K562 (cell line): ENCODE data around the gene BGN. TPM values are rescaled to one million over a fixed set of nuclear protein-coding genes. Genes with fewer than 3 reads are reported as not detected.

Source experiments
- ATAC-seq: fragments of 200-7000 bp; cut with Tn5 transposase; 3 replicates; pipeline ENCODE4 v1.9.1; 2020; ENCODE audit warnings: moderate library complexity
- BruUV-seq: library from RNA; stranded (reverse); fragments of 400-500 nt; replicated peaks from 2 replicates; lab custom pipeline; 2021; lab: Mats Ljungman, UMichigan
- CTCF ChIA-PET: fragments of 300-600 bp; formaldehyde crosslinking; extraction: SDS; loops from one replicate; lab custom pipeline; 2021; ENCODE audit warnings: low intra/inter-chr PET ratio; lab: Yijun Ruan, JAX
- POLR2A ChIA-PET: fragments of 300-600, 350-650 bp; sonication (Branson Sonifier 250); formaldehyde crosslinking; extraction: SDS; loops from one replicate; lab custom pipeline; 2021; ENCODE audit warnings: antibody characterized with exemption, inconsistent platforms; lab: Yijun Ruan, JAX
- DNase-seq, 4 experiments: peaks; one replicate each; pipeline versions ENCODE4 v3.0.0 to v3.0.0-alpha.2; 2011 to 2018; ENCODE audit warnings: low spot score in 3 of 4, mixed read lengths in 3 of 4; ENCODE audit errors: extremely low read depth in 1 of 4
- FAIRE-seq: peaks from 2 replicates; lab custom pipeline; 2011; peaks lifted over from hg19 to GRCh38; lab: Jason Lieb, UNC
- H2AFZ ChIP-seq: 2 replicates; pipeline ENCODE4 v1.6.0; 2011; ENCODE audit warnings: low read depth, low read length, control low read depth, inconsistent platforms
- H3K27ac ChIP-seq: fragments of 200-600 bp; 3 replicates; pipeline ENCODE4 v1.8.0; 2011; ENCODE audit warnings: low read depth, mild to moderate bottlenecking, control low read depth, inconsistent platforms, low read length, moderate library complexity, mixed read lengths; ENCODE audit errors: extremely low read depth
- H3K27me3 ChIP-seq, 2 experiments: fragments of 300-600 bp in 1 of 2; 2 replicates in 1 of 2; 3 replicates in 1 of 2; pipeline versions ENCODE4 v1.6.0 to v1.8.0; 2011; ENCODE audit warnings: inconsistent platforms in 2 of 2, low read length in 2 of 2, mild to moderate bottlenecking in 1 of 2, mixed read lengths in 1 of 2, moderate library complexity in 1 of 2; ENCODE audit not compliant: control insufficient read depth in 2 of 2, insufficient read depth in 2 of 2
- H3K36me3 ChIP-seq: fragments of 300-600 bp; 3 replicates; pipeline ENCODE4 v1.8.0; 2011; ENCODE audit warnings: mild to moderate bottlenecking, low read length, inconsistent platforms; ENCODE audit not compliant: control insufficient read depth, insufficient read depth
- H3K4me1 ChIP-seq, 2 experiments: fragments of 200-600 bp in 1 of 2; replicated peaks in 1 of 2; 2 replicates in 1 of 2; 3 replicates in 1 of 2; pipeline versions ENCODE4 v1.5.1 to v1.8.0; 2011; ENCODE audit warnings: inconsistent platforms in 2 of 2, low read length in 2 of 2, mild to moderate bottlenecking in 1 of 2, mixed read lengths in 1 of 2, moderate library complexity in 1 of 2; ENCODE audit not compliant: control insufficient read depth in 2 of 2, insufficient read depth in 2 of 2
- H3K4me2 ChIP-seq: 2 replicates; pipeline ENCODE4 v1.6.1; 2011; ENCODE audit warnings: low read length, control low read depth, inconsistent platforms, mixed read lengths; ENCODE audit not compliant: insufficient read depth
- H3K4me3 ChIP-seq: fragments of 200-600 bp; sonication (generic), shearing (Covaris generic); 2 replicates; pipeline ENCODE4 v1.5.1; 2016; ENCODE audit warnings: control low read depth, inconsistent platforms
- H3K79me2 ChIP-seq: fragments of 200-600 bp; 3 replicates; pipeline ENCODE4 v1.8.0; 2011; ENCODE audit warnings: low read length, inconsistent platforms; ENCODE audit not compliant: control insufficient read depth, insufficient read depth
- H3K9ac ChIP-seq, 2 experiments: 2 replicates each; pipeline versions ENCODE4 v1.6.0 to v1.6.1; 2011; ENCODE audit warnings: low read depth in 2 of 2, low read length in 2 of 2, control low read depth in 1 of 2, inconsistent platforms in 1 of 2, mild to moderate bottlenecking in 1 of 2, mixed read lengths in 1 of 2; ENCODE audit not compliant: insufficient read depth in 1 of 2
- H3K9me1 ChIP-seq: one replicate; pipeline ENCODE4 v1.6.0; 2011; ENCODE audit warnings: inconsistent platforms, mild to moderate bottlenecking, low read length, moderate library complexity; ENCODE audit not compliant: control insufficient read depth, insufficient read depth
- H3K9me3 ChIP-seq: replicated peaks from 2 replicates; pipeline ENCODE4 v1.5.1; 2011; ENCODE audit warnings: low read depth, low read length, inconsistent platforms; ENCODE audit not compliant: control insufficient read depth, insufficient read depth
- H4K20me1 ChIP-seq: replicated peaks from 2 replicates; pipeline ENCODE4 v1.6.1; 2011; ENCODE audit warnings: low read length, inconsistent platforms, mixed read lengths; ENCODE audit not compliant: control insufficient read depth, insufficient read depth
- BDP1 ChIP-seq: IDR thresholded peaks from 3 replicates; pipeline ENCODE4 v1.6.1; 2011; ENCODE audit not compliant: insufficient read length, insufficient read depth
- CREB3L1 ChIP-seq: fragments of 450-650 bp; IDR thresholded peaks from 2 replicates; pipeline ENCODE4 v1.6.1; 2014; ENCODE audit warnings: low read depth, mild to moderate bottlenecking, moderate library complexity, borderline replicate concordance
- CTCFL ChIP-seq: IDR thresholded peaks from 2 replicates; pipeline ENCODE4 v1.6.1; 2011; ENCODE audit warnings: borderline replicate concordance, low read depth, mild to moderate bottlenecking, moderate library complexity, low read length; ENCODE audit not compliant: insufficient read depth, poor library complexity, severe bottlenecking
- FOXK2 ChIP-seq, 2 experiments: fragments of 450-650 bp; IDR thresholded peaks in 1 of 2; conservative IDR thresholded peaks in 1 of 2; 2 replicates each; pipeline ENCODE4 v1.6.1; 2016; ENCODE audit warnings: low read depth in 2 of 2, mild to moderate bottlenecking in 1 of 2
- GATAD2A ChIP-seq: fragments of 450-650 bp; IDR thresholded peaks from 2 replicates; pipeline ENCODE4 v1.6.1; 2017
- HLTF ChIP-seq: fragments of 450-650 bp; IDR thresholded peaks from 2 replicates; pipeline ENCODE4 v1.6.1; 2016
- HNRNPK ChIP-seq: fragments of 200-400 bp; formaldehyde crosslinking; IDR thresholded peaks from one replicate; pipeline ENCODE4 v1.6.1; 2018; ENCODE audit warnings: mild to moderate bottlenecking, low read depth, low read length; ENCODE audit not compliant: poor library complexity, severe bottlenecking
- NEUROD1 ChIP-seq: fragments of 150-350 bp; IDR thresholded peaks from 2 replicates; pipeline ENCODE4 v1.6.1; 2014; ENCODE audit warnings: borderline replicate concordance, low read length, low read depth; ENCODE audit not compliant: partially characterized antibody
- RAD21 ChIP-seq, 2 experiments: fragments of 250-450 bp in 1 of 2; fragments of 450-650 bp in 1 of 2; sonication (Bioruptor Pico) in 1 of 2; formaldehyde crosslinking in 1 of 2; IDR thresholded peaks in 1 of 2; conservative IDR thresholded peaks in 1 of 2; 2 replicates each; pipeline versions ENCODE4 v1.4.0 to v1.8.0; 2020 to 2022; ENCODE audit warnings: mild to moderate bottlenecking in 2 of 2, moderate library complexity in 1 of 2
- SLC30A9 ChIP-seq: fragments of 250-450 bp; sonication (Bioruptor Pico); IDR thresholded peaks from 2 replicates; pipeline ENCODE4 v1.8.0; 2022; ENCODE audit warnings: mild to moderate bottlenecking, moderate library complexity
- SMC3 ChIP-seq: conservative IDR thresholded peaks from 2 replicates; pipeline ENCODE4 v1.6.1; 2011; ENCODE audit warnings: low read depth, low read length, improper control_type of control experiment; ENCODE audit not compliant: insufficient read depth
- ZC3H4 ChIP-seq: sonication (generic); formaldehyde crosslinking; IDR thresholded peaks from 2 replicates; pipeline ENCODE4 v1.9.0; 2021; ENCODE audit warnings: missing genetic modification reagents, borderline replicate concordance
- ZNF140 ChIP-seq: fragments of 250-450 bp; sonication (Bioruptor Pico); IDR thresholded peaks from 2 replicates; pipeline ENCODE4 v1.8.0; 2021; ENCODE audit warnings: moderate library complexity, mild to moderate bottlenecking, inconsistent platforms
- WGBS: fragments of 100-300 bp; shearing (Covaris generic); methylation state at CpG from one replicate; pipeline ENCODE4 v1.1.6; 2016; ENCODE audit warnings: low coverage, mixed read lengths; ENCODE audit not compliant: insufficient coverage; ENCODE audit errors: missing lambda C conversion rate; 5-methylcytosine and 5-hydroxymethylcytosine counted together
- in situ Hi-C: fragments of 300-500 bp; cut with MboI; formaldehyde crosslinking; loops from 4 replicates; pipeline ENCODE4 v1.15.0; 2018; ENCODE audit warnings: inconsistent platforms, mixed read lengths
- intact Hi-C: fragments of 100-400 bp; cut with micrococcal nuclease; formaldehyde crosslinking; loops from 2 replicates; pipeline ENCODE4 v1.14.2; 2022
- polyA plus RNA-seq, 8 experiments: library from polyadenylated mRNA; depleted of rRNA in 4 of 8; stranded (reverse) in 5 of 8; unstranded in 3 of 8; fragments of >200 nt; fragmentation: Nextera tagmentation in 2 of 8; fragmentation: Illumina TruSeq in 1 of 8; extraction: Ambion mirVana in 2 of 8; extraction: Trizol in 1 of 8; gene quantifications; 2 replicates each; pipeline versions ENCODE4 v1.2.1 to v1.2.3, GENCODE V29; 2011 to 2014; ENCODE audit warnings: inconsistent platforms in 1 of 8, missing spikeins in 1 of 8
- total RNA-seq, 7 experiments: library from RNA; depleted of rRNA in 6 of 7; stranded (reverse); fragments of >200 nt in 6 of 7; fragmentation: Illumina TruSeq in 2 of 7; extraction: Trizol in 2 of 7; gene quantifications; 2 replicates each; pipeline versions ENCODE4 v1.2.1 to v1.2.3, GENCODE V29; 2011 to 2021; ENCODE audit warnings: low replicate concordance in 1 of 7

The BGN gene
- total and polyA plus RNA-seq, 9 of the 15 experiments (the other 6 are each of a cell fraction or from before 2014, with no cell fraction given), result 0.11 TPM; not detected in 8

- CTCF ChIA-PET, result interaction anchor here (1.0 to 2.3 kb wide), 2 partner anchors 28 to 46 kb away, joined by 3 to 9 read pairs; no protein-coding TSS in a partner anchor
- intact Hi-C loops, result loop anchor here (1.0 kb wide), 1 partner anchor 46 kb away; no protein-coding TSS in a partner anchor
- TF ChIP-seq SLC30A9 (CRISPR knock-in tag) (no peak), RAD21 (CRISPR knock-in tag; conservative IDR thresholded peaks at IDR 0.05 in 1 of 2, IDR thresholded peaks at IDR 0.05 in 1 of 2) (peak in 1 of 2 experiments; percentile 46; a peak in 2 of 4 replicates), SMC3 (peak; percentile 67), HLTF (no peak), NEUROD1 (no peak), ZNF140 (CRISPR knock-in tag) (no peak), ZC3H4 (no peak), CREB3L1 (no peak), HNRNPK (no peak), CTCFL (peak; percentile 54), BDP1 (no peak), GATAD2A (no peak), FOXK2 (conservative IDR thresholded peaks at IDR 0.05 in 1 of 2, IDR thresholded peaks at IDR 0.05 in 1 of 2; ENCODE audit: low read depth in 2 of 2) (no peak)
Observed at GRCh38 chrX:153460826-153461225, 34.0 kb upstream of the BGN start.

More at GRCh38 chrX:153460826-153461225, 34.0 kb upstream of the BGN start:
- Histone ChIP-seq H3K9ac (no peak overlapping the region), H3K4me3 (no peak overlapping the region), H3K27me3 (no peaks in the 10 kb centered on the region), H3K27ac (no peak overlapping the region), H4K20me1 (peaks cover 11% of the 10 kb centered on the region; the same call in 1 of the 2 replicates), H3K9me3 (no peaks in the 10 kb centered on the region), H2AFZ (no peak overlapping the region), H3K4me1 (peaks cover 0 to 5% of the 10 kb centered on the region in 2 experiments; a peak in 1 of 5 replicates), H3K79me2 (no peaks in the 10 kb centered on the region), H3K4me2 (no peak overlapping the region), H3K36me3 (peaks cover 82% of the 10 kb centered on the region), H3K9me1 (peaks cover 3% of the 10 kb centered on the region)
- in situ Hi-C loops, result no loop called here
- BruUV-seq, result no TSS peak
- ATAC-seq (peak; percentile 97), FAIRE-seq (peak; percentile 81), DNase-seq (peak; percentile 48 to 63 (median 54))
- POLR2A ChIA-PET, result interaction anchor here (0.6 to 1.0 kb wide), 3 partner anchors 15 to 334 kb away, joined by 3 read pairs; partner anchors contain the start of genes IDH3G, SSR4 and TREX2
- 33% methylated on average over 7 of the region's 7 CpGs for whole genome bisulfite sequencing
